CD4-positive, alpha-beta T cell (primary cell): Measurements from ENCODE around the gene ZNF850. TPM values are rescaled to one million over a fixed set of nuclear protein-coding genes. Genes with fewer than 3 reads are reported as not detected.
A peak's percentile ranks its signal among the peaks of the same experiment; 100 is the strongest.
"Not testable (repeated sequence)": the region's sequence is repeated elsewhere in the genome, so short reads cannot be mapped to it uniquely, and the experiment has no call there.

Experiments
- ATAC-seq: fragments of 200-7000 bp; cut with Tn5 transposase; one replicate; pipeline ENCODE4 v1.10.0; 2022; ENCODE audit warnings: mild to moderate bottlenecking; ENCODE audit not compliant: poor library complexity
- CTCF ChIA-PET: fragments of 350-600 bp; sonication (Branson Sonifier 250); formaldehyde crosslinking; loops from one replicate; lab custom pipeline; 2021; ENCODE audit warnings: antibody characterized with exemption, inconsistent platforms; lab: Charles Lee
- POLR2A ChIA-PET: fragments of 350-600 bp; sonication (Branson Sonifier 250); formaldehyde crosslinking; loops from one replicate; lab custom pipeline; 2021; ENCODE audit warnings: antibody characterized with exemption, inconsistent platforms; lab: Charles Lee
- DNase-seq, 14 experiments: peaks; one replicate each; pipeline ENCODE4 v3.0.0-alpha.2; 2013 to 2020; ENCODE audit warnings: mixed read lengths in 2 of 14
- H3K27ac ChIP-seq, 2 donors: one replicate each; pipeline versions ENCODE4 v1.5.1 to v1.7.0; 2013; ENCODE audit warnings: low read length in 2 of 2, low read depth in 1 of 2, mild to moderate bottlenecking in 1 of 2
- H3K27me3 ChIP-seq, 2 experiments: 1 replicate in 1 of 2; 2 replicates in 1 of 2; pipeline versions ENCODE4 v1.6.1 to v1.7.0; 2013; ENCODE audit warnings: low read length in 2 of 2, control low read depth in 1 of 2, mild to moderate bottlenecking in 1 of 2, moderate library complexity in 1 of 2; ENCODE audit not compliant: insufficient read depth in 2 of 2, control insufficient read depth in 1 of 2
- H3K36me3 ChIP-seq: one replicate; pipeline ENCODE4 v1.6.1; 2013; ENCODE audit warnings: low read length, control low read depth; ENCODE audit not compliant: insufficient read depth
- H3K4me1 ChIP-seq: one replicate; pipeline ENCODE4 v1.6.1; 2013; ENCODE audit warnings: low read length, control low read depth; ENCODE audit not compliant: insufficient read depth
- H3K4me3 ChIP-seq: one replicate; pipeline ENCODE4 v1.5.1; 2013; ENCODE audit warnings: mild to moderate bottlenecking, low read length, moderate library complexity
- H3K9me3 ChIP-seq, 2 experiments: 1 replicate in 1 of 2; 2 replicates in 1 of 2; pipeline versions ENCODE4 v1.6.1 to v1.7.0; 2013; ENCODE audit warnings: low read length in 2 of 2, mild to moderate bottlenecking in 2 of 2, control low read depth in 1 of 2, moderate library complexity in 1 of 2; ENCODE audit not compliant: control insufficient read depth in 1 of 2, insufficient read depth in 1 of 2
- H3K27ac Mint-ChIP-seq: one replicate; pipeline ENCODE4 v1.8.0; 2020; ENCODE audit warnings: mixed read lengths
- H3K27me3 Mint-ChIP-seq: one replicate; pipeline ENCODE4 v1.8.0; 2021; ENCODE audit warnings: mixed read lengths
- H3K36me3 Mint-ChIP-seq: one replicate; pipeline ENCODE4 v1.8.0; 2021; ENCODE audit warnings: low read depth, mixed read lengths
- H3K4me1 Mint-ChIP-seq: one replicate; pipeline ENCODE4 v1.8.0; 2021; ENCODE audit warnings: low read depth, mixed read lengths
- H3K4me3 Mint-ChIP-seq: one replicate; pipeline ENCODE4 v1.8.0; 2020; ENCODE audit warnings: mild to moderate bottlenecking, mixed read lengths
- H3K9me3 Mint-ChIP-seq: one replicate; pipeline ENCODE4 v1.8.0; 2020; ENCODE audit warnings: mixed read lengths
- intact Hi-C, 2 experiments: fragments of 100-400 bp; cut with DNase I in 1 of 2; cut with micrococcal nuclease in 1 of 2; formaldehyde crosslinking; loops; one replicate each; pipeline versions ENCODE4 v1.15.1 to v1.9.0; 2023 to 2025; cut with DNase I, micrococcal nuclease
- total RNA-seq, 174 experiments: library from RNA in 2 of 174; stranded (reverse) in 2 of 174; gene quantifications; one replicate each; pipeline ENCODE4 v1.2.3 and lab custom pipeline; 2021 to 2026
- TF ChIP-seq, protein P1 (sequence below): fragments of 200-600 bp; IDR thresholded peaks from one replicate; pipeline ENCODE4 v1.8.0; 2022; ENCODE audit warnings: antibody characterized with exemption, mild to moderate bottlenecking

ZNF850 gene
- total RNA-seq, 2 experiments from 2014 or later: 0.77 to 2.1 TPM

GRCh38 chr19:36796714-36796992, 24.0 kb upstream of the ZNF850 start:
- H3K27me3 ChIP-seq: no peaks in the 10 kb centered on the region
- H3K4me3 ChIP-seq: peak overlapping the region; percentile 76
- peaks cover 14% of the 10 kb centered on the region for H3K4me1 ChIP-seq
- H3K36me3 Mint-ChIP-seq: peaks cover 74% of the 10 kb centered on the region
- intact Hi-C loops: no loop called here
- DNase-seq (no peak), ATAC-seq (no peak)
- peaks cover 6% of the 10 kb centered on the region for H3K36me3 ChIP-seq
- ChIA-PET CTCF (interaction anchor here (0.7 to 0.9 kb wide), 2 partner anchors 54 to 307 kb away, joined by 3 read pairs; partner anchors contain the start of genes ZNF345 and ZNF566), POLR2A (interaction anchor here (0.6 to 2.3 kb wide), 9 partner anchors 24 to 798 kb away, joined by 3 to 16 read pairs (median 5); partner anchors contain the start of genes ZNF345, ZNF382, ZNF420 and ZNF540)
- H3K27me3 Mint-ChIP-seq: peaks cover 9% of the 10 kb centered on the region
- peak overlapping the region; percentile 63 to 67 for H3K27ac ChIP-seq
- H3K27ac Mint-ChIP-seq: peak overlapping the region; percentile 99
- H3K9me3 Mint-ChIP-seq: peaks cover 22% of the 10 kb centered on the region
- peak overlapping the region; percentile 100 for H3K4me3 Mint-ChIP-seq
- peaks cover 38 to 67% of the 10 kb centered on the region in 2 experiments for H3K9me3 ChIP-seq
- TF ChIP-seq, protein P1, sequence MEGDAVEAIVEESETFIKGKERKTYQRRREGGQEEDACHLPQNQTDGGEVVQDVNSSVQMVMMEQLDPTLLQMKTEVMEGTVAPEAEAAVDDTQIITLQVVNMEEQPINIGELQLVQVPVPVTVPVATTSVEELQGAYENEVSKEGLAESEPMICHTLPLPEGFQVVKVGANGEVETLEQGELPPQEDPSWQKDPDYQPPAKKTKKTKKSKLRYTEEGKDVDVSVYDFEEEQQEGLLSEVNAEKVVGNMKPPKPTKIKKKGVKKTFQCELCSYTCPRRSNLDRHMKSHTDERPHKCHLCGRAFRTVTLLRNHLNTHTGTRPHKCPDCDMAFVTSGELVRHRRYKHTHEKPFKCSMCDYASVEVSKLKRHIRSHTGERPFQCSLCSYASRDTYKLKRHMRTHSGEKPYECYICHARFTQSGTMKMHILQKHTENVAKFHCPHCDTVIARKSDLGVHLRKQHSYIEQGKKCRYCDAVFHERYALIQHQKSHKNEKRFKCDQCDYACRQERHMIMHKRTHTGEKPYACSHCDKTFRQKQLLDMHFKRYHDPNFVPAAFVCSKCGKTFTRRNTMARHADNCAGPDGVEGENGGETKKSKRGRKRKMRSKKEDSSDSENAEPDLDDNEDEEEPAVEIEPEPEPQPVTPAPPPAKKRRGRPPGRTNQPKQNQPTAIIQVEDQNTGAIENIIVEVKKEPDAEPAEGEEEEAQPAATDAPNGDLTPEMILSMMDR: no peak
- peaks cover 26% of the 10 kb centered on the region for H3K4me1 Mint-ChIP-seq

- intact Hi-C loops, H3K4me1 ChIP-seq, H3K27me3 Mint-ChIP-seq, H3K27me3 ChIP-seq, H3K27ac Mint-ChIP-seq, H3K36me3 ChIP-seq, POLR2A ChIA-PET, H3K27ac ChIP-seq, H3K4me1 Mint-ChIP-seq, CTCF ChIA-PET: not testable (repeated sequence)
- Mint-ChIP-seq H3K4me3 (peak overlapping the region; percentile 51), H3K9me3 (peaks cover 20% of the 10 kb centered on the region), H3K36me3 (peaks cover 48% of the 10 kb centered on the region)
- peak; percentile 100 for ATAC-seq
- Histone ChIP-seq H3K4me3 (peak overlapping the region; percentile 10), H3K9me3 (peaks cover 44 to 65% of the 10 kb centered on the region in 2 experiments)
- peak in 4 of 14 experiments; percentile 5 to 22 (median 11) for DNase-seq
Measured at GRCh38 chr19:36791420-36792141, 19.0 kb upstream of the ZNF850 start.

DNA sequence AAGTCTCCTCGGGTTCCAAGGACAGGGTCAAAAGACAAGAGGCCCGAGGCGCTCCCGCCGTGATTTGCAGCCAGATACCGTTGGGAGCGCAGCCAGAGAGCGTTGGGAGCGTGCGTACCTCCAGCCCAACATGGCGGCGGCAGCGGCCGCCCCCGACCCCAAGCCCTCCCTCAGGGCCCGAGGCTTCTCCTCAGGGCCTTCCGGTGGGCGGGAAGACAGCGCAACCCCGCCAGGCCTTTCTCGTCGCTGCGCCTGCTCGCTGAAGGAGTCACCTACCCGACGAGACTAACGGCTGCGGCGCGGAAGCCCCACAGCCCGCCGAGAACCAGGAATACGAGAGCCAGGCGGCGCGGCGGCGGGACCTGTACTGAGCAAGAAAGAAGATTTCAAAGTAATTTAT, 3.2 kb upstream of the ZNF850 start:
- peaks cover 42% of the 10 kb centered on the region for H3K36me3 Mint-ChIP-seq
- Histone ChIP-seq H3K9me3 (peaks cover 9 to 58% of the 10 kb centered on the region in 2 experiments), H3K4me1 (peaks cover 20% of the 10 kb centered on the region), H3K27ac (no peak overlapping the region), H3K4me3 (no peak overlapping the region), H3K36me3 (no peaks in the 10 kb centered on the region), H3K27me3 (no peaks in the 10 kb centered on the region)
- no peaks in the 10 kb centered on the region for H3K27me3 Mint-ChIP-seq
- H3K4me3 Mint-ChIP-seq: no peak overlapping the region
- TF ChIP-seq, protein P1: no peak
- intact Hi-C loops: loop anchor here (10.0 kb wide), 3 partner anchors 59 to 561 kb away; partner anchors contain the start of genes ZNF146 (in 1 of the 2), ZNF420 (in 1 of the 2), ZNF565 (in 1 of the 2) and ZNF790 (in 1 of the 2)
- CTCF ChIA-PET: no interaction called here
- H3K27ac Mint-ChIP-seq: no peak overlapping the region
- H3K9me3 Mint-ChIP-seq: peaks cover 3% of the 10 kb centered on the region
- no peak for ATAC-seq
- H3K4me1 Mint-ChIP-seq: peaks cover 20% of the 10 kb centered on the region
- POLR2A ChIA-PET: no interaction called here
- no peak for DNase-seq
